Measurements from ENCODE around the gene C8G.
A peak's percentile ranks its signal among the peaks of the same experiment; 100 is the strongest.

The C8G gene

GRCh38 chr9:136942112-136942880, 2.7 kb upstream of the C8G start:
- DNase-seq = no peak

DNA sequence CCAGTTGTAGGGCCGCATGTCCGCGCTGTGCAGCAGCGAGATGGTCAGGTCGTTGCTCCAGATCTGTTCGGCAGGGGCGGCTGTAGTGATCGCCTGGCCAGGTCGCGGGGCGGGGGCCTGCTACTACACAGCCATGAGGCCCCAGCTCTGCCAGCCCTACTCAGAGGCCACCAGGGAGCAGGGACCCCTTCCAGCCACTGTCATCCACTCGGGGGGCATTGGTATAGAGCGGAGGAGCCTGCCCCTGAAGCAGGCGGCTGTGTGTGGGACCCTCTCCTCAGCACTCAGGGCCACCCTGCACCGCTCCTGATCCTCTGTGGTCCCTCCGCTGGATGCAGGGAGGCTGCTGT, 2.2 kb upstream of the C8G start:
- DNase-seq = no peak

DNA sequence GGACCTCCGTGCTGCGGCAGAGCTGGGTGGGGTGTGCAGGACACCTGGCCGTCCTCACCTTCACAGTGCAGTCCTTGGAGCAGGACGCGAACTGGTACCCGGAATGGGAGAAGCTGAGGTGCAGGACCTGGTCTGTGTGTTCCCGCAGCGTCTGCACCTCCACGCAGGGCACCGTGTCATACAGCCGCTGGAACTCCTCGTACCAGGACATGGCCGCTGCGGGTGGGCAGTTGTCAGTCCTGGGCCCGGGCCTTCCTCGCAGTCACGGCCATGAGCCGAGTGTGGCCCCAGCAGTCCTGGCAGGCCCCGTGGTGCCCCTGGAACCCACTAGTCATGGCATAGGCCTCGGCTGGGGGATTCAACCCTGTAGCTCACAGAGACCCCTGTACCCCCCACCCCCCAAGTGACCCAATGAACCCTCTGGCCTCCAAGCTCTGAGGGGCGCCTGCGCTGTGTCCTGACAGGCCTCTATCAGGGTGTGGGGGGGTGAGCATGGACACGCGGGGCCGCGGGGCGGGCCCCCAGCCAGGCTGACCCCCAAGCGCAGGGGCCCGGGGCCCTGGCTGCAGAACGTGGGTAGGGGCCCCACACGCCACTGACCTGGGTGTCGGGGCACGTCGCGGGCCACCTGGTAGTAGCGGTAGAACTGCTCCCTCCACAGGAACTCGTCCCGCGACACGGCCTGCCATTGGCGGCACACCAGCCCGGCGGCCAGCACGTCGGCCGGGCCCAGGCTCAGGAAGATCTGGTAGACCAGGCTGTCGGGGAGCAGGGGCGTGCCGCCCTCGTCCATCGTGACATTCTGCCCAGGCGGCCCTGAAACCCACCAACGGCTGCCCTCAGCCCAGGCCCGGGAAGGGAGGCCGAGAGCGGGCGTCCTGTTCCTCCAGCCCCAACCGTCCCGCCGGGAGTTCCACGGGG, 1.5 kb upstream of the C8G start:
- no peak for DNase-seq

DNA sequence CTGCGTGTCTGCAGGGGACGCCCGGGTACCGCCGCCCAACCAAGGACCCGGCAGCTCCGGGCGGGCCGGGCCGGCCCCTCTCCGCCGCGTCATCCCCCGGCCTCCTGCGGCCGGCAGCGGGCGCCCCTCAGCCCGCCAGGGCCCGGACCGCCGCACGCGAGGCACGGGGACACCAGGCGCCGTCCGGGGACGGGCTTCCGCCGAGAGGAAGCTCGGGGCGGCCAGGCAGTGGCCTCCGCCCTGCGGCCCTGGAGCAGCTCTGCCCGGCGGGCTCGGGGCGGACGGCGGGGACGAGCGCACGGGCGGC, 878 bp upstream of the C8G start:
- DNase-seq = no peak

DNA sequence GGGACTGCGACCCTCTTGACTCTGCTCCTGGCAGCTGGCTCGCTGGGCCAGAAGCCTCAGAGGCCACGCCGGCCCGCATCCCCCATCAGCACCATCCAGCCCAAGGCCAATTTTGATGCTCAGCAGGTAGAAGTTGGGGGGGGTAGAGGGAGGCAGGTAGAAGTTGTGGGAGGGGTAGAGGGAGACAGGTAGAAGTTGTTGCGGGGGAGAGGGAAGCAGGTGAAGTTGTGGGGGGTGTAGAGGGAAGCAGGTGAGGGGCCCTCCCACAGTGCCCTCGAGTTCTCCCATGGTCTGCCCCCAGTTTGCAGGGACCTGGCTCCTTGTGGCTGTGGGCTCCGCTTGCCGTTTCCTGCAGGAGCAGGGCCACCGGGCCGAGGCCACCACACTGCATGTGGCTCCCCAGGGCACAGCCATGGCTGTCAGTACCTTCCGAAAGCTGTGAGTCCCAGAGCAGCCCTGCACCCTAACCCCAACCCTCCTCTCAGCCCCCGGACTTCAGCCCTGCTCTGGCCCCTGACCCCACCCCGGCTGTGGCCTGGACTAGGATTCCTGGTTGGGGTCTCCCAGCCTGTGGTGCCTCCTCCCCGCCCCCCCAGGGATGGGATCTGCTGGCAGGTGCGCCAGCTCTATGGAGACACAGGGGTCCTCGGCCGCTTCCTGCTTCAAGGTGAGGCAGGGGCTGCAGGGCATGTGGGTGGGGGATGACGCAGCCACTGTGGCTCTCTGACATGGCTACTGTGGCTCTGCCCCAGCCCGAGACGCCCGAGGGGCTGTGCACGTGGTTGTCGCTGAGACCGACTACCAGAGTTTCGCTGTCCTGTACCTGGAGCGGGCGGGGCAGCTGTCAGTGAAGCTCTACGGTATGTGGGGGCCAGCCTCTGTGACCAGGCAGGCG, 537 bp downstream of the C8G start:
- DNase-seq = no peak

DNA sequence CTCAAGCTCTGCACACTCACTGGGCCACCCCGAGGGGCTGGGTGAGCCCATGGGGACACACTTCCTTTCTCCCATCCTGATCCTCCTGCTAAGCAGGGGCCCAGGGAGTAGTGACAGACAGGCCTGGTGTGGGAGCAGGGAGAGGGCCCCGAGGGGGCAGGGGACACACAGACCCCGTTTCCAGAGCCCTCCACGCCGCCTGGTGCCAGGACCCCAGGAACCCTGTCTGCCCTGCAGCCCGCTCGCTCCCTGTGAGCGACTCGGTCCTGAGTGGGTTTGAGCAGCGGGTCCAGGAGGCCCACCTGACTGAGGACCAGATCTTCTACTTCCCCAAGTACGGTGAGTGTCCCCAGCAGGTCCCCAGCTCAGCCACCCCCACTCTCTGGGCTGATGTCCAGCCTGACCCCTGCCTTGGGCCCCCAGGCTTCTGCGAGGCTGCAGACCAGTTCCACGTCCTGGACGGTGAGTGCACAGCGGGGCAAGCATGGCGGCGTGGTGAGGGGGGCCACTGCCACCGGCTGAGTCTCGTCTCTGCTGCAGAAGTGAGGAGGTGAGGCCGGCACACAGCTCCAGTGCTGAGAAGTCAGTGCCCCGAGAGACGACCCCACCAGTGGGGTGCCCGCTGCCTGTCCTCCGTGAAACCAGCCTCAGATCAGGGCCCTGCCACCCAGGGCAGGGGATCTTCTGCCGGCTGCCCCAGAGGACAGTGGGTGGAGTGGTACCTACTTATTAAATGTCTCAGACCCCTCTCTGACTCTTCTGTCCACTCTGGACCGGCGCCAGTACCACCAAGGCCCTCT, 1.4 kb downstream of the C8G start:
- DNase-seq = no peak

- no peak for DNase-seq
These were observed 2.2 kb downstream of the C8G start for GRCh38 chr9:136947028-136947891.

- no peak for DNase-seq
These were observed 3.0 kb downstream of the C8G start for GRCh38 chr9:136947955-136948510.

DNA sequence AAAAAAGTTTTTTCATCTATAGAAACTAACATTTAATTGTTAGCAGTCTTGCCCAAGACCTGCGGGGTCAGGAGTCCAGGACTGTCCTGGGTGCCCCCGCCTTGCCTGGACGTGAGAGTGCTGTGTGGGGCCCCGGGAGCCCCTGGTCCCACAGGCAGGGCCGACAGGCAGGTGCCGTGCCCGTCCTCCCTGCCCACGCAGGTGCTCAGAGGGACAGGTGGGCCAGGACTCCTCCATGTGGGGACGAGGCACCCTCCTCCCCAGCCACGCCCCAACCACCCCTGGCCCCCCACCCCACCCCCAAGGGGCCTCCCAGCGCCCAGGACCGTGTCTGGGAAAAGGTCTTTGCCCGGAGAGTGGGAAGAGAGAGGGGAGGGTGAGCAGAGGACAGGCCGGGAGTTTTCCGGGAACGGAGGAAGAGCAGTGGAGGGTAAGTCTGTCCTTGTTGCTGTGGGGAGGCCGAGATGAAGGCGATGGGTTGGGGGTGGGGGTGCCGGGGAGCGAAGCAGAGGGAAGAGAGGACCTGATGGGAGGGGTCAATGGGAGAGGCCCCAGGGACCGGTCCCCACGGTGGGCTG, 4.3 kb downstream of the C8G start:
- DNase-seq = no peak

DNA sequence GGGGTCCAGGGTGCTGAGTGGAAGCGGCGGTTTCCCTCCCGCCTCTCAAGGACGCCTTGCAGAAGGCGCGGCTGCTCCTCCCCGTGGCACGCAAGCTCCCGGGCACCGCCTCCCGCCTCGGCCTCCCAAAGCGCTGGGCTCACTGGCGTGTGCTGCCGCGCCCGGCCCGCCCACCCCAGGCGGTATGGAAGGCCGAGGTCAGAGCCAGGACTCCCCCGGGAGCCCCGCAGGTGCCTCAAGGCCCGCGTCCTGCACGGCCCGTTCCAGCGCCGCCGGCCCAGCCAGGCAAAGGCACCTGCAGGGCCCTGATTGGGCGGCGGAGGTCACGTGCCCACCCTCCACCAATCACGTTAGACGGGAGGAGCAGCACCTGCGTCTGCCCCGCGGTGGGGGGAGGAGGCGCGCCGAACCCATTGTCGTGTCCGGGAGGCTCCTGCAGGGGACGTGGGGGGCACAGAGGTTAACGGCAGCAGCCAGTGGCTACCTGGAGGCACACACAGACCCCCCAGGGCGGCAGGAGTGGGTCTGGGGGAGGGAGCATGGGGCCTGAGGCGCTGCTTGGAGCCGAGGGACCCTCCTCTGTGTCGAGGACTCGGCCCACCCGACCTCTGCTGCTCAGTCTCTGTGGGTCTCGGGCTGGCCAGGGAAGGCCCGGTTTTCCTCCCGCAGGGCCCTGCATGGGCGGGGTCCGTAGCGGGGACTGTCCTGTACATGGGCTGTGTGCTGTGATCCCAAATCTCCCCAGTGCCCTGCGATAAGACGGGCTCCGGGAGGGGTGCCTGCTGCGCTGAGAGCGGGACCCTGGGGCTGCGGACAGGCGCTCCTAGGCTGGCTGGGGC, 5.0 kb downstream of the C8G start:
- peak; percentile 89 to 94 (median 92) for DNase-seq

DNA sequence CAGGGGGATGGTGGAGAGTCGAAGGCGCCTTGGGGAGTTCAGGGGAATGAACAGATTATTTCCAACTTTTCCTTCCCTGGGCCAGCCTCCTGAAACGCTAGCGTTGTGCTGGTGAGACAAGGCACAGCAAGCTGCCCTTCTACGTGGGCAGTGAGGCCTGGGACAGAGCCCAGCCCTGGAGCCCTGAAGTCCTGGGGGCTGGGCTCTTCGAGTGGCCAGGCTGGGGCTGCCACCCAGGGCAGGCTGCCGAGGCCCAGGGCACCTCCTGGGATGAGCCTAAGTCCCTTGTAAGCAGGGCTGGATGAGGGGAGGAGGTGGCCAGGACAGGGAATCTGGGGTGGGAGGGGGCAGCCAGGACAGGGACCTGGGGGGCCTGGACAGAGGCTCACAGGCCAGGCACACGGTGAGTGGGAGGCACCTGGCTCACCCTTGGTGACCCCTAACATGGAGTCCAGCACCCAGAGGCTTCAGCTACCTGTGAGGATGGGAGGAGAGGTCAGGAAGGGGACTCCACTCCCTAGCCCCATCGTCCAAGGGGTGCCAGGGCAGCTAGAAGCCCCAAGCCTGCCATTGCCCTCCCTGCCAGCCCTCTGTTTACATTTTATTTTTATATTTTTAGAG, 5.7 kb downstream of the C8G start:
- DNase-seq = no peak

DNA sequence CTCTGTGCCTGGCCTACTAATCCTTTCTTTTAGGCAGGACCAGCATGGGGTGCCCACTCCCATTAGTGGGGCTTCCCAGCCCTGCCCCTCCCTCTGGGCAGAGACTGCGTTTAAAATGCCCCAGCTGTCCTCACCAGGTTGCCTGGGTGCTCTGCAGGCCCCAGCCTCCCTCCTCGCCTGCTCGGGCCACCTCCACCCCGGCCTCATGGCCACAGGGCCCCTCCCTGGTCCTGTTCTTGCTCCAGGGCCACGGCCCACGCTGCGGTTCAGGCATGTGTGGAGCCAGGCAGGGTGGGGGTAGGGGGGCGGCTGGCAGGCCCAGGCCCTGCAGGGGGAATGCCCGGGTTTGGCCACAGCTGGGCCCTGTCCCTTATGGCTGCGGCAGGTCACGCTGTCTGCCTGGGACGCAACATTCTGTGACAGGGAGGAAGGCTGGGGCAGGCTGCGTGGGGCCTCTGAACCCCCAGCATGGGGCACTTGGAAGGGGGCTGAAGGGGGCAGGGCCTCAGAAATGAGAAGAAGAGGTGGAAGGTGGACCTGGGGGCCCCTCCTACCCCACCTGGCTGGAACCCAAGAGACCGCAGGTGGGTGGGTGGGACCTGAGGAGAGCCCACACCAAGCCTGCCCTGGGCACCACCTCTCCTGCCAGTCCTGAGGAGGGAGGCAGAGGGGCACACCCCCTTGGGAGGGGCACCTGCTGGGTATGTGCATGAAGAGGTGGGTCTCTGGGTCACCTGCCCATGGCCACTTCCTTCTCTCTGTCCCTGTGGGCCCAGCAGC, 6.7 kb downstream of the C8G start, which contains the start of gene LCN12:
Gene LCN12 (plus strand): TSS at position 733 of the 780 bp plus-strand sequence. CDS start 55 bp downstream, outside the sequence.
- DNase-seq = no peak

DNA sequence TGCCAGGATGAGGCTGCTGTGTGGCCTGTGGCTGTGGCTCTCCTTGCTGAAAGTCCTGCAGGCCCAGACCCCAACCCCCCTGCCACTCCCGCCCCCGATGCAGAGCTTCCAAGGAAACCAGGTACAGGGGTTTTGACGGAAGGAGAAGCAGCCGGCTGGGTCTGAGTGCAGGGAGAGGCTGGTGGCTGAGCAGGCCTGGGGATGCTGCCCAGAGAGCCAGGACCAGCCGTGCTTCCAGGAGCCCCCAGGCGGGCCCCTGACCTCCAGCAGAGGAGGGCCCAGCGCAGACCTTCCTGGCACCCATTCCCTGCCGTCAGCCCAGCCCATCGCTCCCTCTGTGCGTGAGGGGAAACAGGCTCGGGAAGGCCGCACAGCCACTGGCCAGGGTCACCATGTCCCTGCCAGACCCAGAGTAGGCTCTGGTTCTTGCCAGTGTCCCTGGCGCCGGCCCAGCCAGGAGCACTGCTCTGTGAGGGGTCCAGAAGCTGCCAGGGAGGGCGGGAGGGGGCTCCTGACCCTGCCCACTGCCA, 7.3 kb downstream of the C8G start:
- no peak for DNase-seq

DNA sequence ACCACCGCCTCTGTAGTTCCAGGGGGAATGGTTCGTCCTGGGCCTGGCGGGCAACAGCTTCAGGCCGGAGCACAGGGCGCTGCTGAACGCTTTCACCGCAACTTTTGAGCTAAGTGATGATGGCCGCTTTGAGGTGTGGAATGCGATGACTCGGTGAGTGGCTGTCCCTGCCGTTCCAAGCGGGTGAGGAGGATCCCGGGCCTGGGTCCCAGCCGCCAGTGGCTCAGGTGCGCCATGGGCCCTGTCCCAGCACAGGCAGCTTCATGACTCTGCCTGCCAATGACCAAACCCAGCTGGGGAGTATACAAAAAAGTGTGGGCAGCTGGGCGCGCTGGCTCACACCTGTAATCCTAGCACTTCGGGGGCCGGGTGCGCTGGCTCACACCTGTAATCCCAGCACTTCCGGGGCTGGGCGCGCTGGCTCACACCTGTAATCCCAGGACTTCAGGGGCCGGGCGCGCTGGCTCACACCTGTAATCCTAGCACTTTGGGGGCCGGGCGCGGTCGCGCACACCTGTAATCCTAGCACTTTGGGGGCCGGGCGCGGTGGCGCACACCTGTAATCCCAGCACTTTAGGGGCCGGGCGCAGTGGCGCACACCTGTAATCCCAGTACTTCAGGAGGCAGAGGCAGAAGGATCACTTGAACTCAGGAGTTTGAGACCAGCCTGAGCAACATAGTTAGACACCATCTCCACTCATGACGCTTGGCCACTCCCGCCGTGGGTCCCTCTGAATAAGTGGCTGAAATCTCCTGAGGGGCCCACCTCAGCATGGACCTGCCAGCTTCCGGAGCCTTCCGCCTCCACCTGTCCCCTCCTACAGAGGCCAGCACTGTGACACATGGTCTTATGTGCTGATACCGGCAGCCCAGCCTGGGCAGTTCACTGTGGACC, 8.1 kb downstream of the C8G start:
- no peak for DNase-seq

DNA sequence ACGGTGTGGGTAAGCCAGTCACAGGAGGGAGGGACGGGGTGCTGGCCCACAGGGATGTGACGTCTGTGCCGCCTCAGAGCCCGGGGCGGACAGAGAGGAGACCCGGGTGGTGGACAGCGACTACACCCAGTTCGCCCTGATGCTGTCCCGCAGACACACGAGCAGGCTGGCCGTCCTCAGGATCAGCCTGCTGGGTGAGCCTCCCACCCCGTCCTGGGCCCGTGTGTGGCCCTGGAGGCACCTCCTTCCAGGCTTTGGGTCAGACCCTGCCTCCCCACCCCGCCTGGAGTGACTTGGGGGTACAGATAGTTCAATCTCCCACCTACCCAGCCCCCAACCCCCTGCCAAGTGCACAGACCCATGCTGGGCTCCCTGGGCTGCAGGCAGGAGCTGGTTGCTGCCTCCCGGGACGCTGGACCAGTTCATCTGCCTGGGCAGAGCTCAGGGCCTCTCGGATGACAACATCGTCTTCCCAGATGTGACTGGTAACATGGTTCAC, 8.8 kb downstream of the C8G start:
- no peak for DNase-seq

GRCh38 chr9:136954270-136955083, 9.4 kb downstream of the C8G start:
- no peak for DNase-seq

Data from activated CD4-positive, CD25-positive, alpha-beta regulatory T cell (primary cell).